Neural progenitor cell (in vitro differentiated cells): ENCODE results near the gene FRAS1. TPM values are rescaled to one million over a fixed set of nuclear protein-coding genes. Genes with fewer than 3 reads are reported as not detected.

ENCODE experiments used
- DNase-seq: peaks from one replicate; pipeline ENCODE4 v3.0.0-alpha.2; 2016; ENCODE audit warnings: low spot score
- H2AFZ ChIP-seq: fragments of 200-600 bp; sonication (generic); replicated peaks from 2 replicates; pipeline ENCODE4 v1.6.1; 2016; ENCODE audit warnings: antibody characterized with exemption
- H3F3A ChIP-seq: fragments of 200-600 bp; sonication (generic); 2 replicates; pipeline ENCODE4 v1.6.1; 2016; ENCODE audit warnings: antibody characterized with exemption, low read depth
- H3K27ac ChIP-seq: fragments of 200-600 bp; sonication (generic); 2 replicates; pipeline ENCODE4 v1.5.1; 2016; ENCODE audit warnings: mild to moderate bottlenecking
- H3K27me3 ChIP-seq: fragments of 200-600 bp; sonication (generic); 2 replicates; pipeline ENCODE4 v1.6.1; 2016; ENCODE audit warnings: mild to moderate bottlenecking, moderate library complexity
- H3K36me3 ChIP-seq: fragments of 200-600 bp; sonication (generic); 2 replicates; pipeline ENCODE4 v1.5.1; 2016
- H3K4me1 ChIP-seq: fragments of 200-600 bp; sonication (generic); 2 replicates; pipeline ENCODE4 v1.6.1; 2016; ENCODE audit warnings: mixed run types
- H3K4me2 ChIP-seq: fragments of 200-600 bp; sonication (generic); 2 replicates; pipeline ENCODE4 v1.6.1; 2016
- H3K4me3 ChIP-seq: fragments of 200-600 bp; sonication (generic); 2 replicates; pipeline ENCODE4 v1.5.1; 2016
- H3K79me2 ChIP-seq: fragments of 200-600 bp; sonication (generic); 2 replicates; pipeline ENCODE4 v1.6.1; 2016; ENCODE audit warnings: low read depth
- H3K9ac ChIP-seq: fragments of 200-600 bp; sonication (generic); 2 replicates; pipeline ENCODE4 v1.6.1; 2016
- H3K9me3 ChIP-seq: fragments of 200-600 bp; sonication (generic); 2 replicates; pipeline ENCODE4 v1.5.1; 2016; ENCODE audit warnings: low read depth
- H4K20me1 ChIP-seq: fragments of 200-600 bp; sonication (generic); 2 replicates; pipeline ENCODE4 v1.6.1; 2016; ENCODE audit warnings: low read depth
- H3K27ac Mint-ChIP-seq: 3 replicates; pipeline ENCODE4 v1.8.0; 2021; ENCODE audit warnings: mixed read lengths
- H3K27me3 Mint-ChIP-seq: 2 replicates; pipeline ENCODE4 v1.8.0; 2022; ENCODE audit warnings: low read depth, mild to moderate bottlenecking, inconsistent platforms, moderate library complexity, mixed read lengths; ENCODE audit not compliant: insufficient read depth
- H3K36me3 Mint-ChIP-seq: 3 replicates; pipeline ENCODE4 v1.8.0; 2021; ENCODE audit warnings: mixed read lengths
- H3K4me1 Mint-ChIP-seq: 3 replicates; pipeline ENCODE4 v1.8.0; 2021; ENCODE audit warnings: mixed read lengths
- H3K4me3 Mint-ChIP-seq: 3 replicates; pipeline ENCODE4 v1.8.0; 2021; ENCODE audit warnings: mild to moderate bottlenecking, moderate library complexity, mixed read lengths
- H3K9me3 Mint-ChIP-seq: 3 replicates; pipeline ENCODE4 v1.8.0; 2020; ENCODE audit warnings: mixed read lengths
- EZH2 ChIP-seq: fragments of 200-600 bp; sonication (generic); IDR thresholded peaks from 2 replicates; pipeline ENCODE4 v1.6.1; 2017; ENCODE audit warnings: antibody characterized with exemption, mild to moderate bottlenecking, moderate library complexity
- EZH2phosphoT487 ChIP-seq: fragments of 200-600 bp; sonication (generic); IDR thresholded peaks from 2 replicates; pipeline ENCODE4 v1.6.1; 2017; ENCODE audit warnings: antibody characterized with exemption
- total RNA-seq: library from RNA; depleted of rRNA; stranded (reverse); fragments of >200 nt; gene quantifications from 2 replicates; pipeline ENCODE4 v1.2.3, GENCODE V29; 2015; ENCODE audit warnings: low replicate concordance
- TF ChIP-seq, protein P1 (sequence below): fragments of 200-600 bp; sonication (generic); IDR thresholded peaks from 2 replicates; pipeline ENCODE4 v1.5.1; 2017; ENCODE audit warnings: antibody characterized with exemption, mild to moderate bottlenecking

The FRAS1 gene
- total RNA-seq, 1 donor from 2014 or later = 21.3 TPM

DNA sequence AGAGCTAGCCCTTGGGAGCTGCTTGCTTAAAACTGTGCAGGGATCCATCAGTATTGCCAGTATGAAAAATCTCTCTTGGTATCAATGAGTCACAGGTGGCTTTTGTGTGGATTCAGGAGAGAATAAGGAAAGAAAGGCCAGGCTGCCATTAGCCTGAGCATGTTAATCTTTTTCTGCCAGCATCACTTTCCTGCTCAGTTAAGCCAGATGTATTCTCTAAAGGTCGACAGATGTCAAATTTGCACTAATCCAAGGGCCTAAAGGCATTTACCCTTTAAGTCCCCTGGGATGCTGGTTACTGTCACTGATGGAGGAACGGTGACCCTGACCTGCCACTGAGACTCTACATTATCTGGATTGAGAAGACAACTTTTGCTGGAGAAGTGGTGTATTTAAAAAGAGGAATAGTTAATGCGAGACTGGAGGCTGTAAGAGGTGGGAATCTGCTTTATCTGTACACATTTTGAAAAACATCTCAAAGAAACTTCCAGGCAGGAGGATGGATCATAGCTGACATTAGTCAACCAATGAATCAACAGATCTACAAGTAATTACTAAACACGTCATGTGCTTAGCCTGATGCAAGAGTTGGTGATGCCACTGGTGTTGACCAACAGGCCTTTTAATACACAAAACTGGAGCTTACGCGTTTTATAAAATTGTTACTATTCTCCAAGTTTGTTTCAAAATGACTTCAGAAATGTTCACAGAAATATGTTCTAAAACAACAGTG is 253.1 kb downstream of the FRAS1 start:
- no peaks in the 10 kb centered on the region for H3K36me3 ChIP-seq
- Mint-ChIP-seq H3K27ac (no peak overlapping the region), H3K9me3 (peaks cover 5% of the 10 kb centered on the region), H3K4me3 (no peak overlapping the region), H3K4me1 (peaks cover 29% of the 10 kb centered on the region), H3K27me3 (peaks cover 2% of the 10 kb centered on the region), H3K36me3 (peaks cover 7% of the 10 kb centered on the region)
- no peaks in the 10 kb centered on the region for H4K20me1 ChIP-seq
- no peaks in the 10 kb centered on the region for H3K79me2 ChIP-seq
- H3K9ac ChIP-seq = no peak overlapping the region
- H3F3A ChIP-seq = peaks cover 10% of the 10 kb centered on the region
- TF ChIP-seq EZH2phosphoT487 (no peak), EZH2 (no peak)
- TF ChIP-seq, protein P1, sequence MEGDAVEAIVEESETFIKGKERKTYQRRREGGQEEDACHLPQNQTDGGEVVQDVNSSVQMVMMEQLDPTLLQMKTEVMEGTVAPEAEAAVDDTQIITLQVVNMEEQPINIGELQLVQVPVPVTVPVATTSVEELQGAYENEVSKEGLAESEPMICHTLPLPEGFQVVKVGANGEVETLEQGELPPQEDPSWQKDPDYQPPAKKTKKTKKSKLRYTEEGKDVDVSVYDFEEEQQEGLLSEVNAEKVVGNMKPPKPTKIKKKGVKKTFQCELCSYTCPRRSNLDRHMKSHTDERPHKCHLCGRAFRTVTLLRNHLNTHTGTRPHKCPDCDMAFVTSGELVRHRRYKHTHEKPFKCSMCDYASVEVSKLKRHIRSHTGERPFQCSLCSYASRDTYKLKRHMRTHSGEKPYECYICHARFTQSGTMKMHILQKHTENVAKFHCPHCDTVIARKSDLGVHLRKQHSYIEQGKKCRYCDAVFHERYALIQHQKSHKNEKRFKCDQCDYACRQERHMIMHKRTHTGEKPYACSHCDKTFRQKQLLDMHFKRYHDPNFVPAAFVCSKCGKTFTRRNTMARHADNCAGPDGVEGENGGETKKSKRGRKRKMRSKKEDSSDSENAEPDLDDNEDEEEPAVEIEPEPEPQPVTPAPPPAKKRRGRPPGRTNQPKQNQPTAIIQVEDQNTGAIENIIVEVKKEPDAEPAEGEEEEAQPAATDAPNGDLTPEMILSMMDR = no peak
- peak overlapping the region; percentile 5 for H3K4me2 ChIP-seq
- peak; percentile 53 for DNase-seq
- no peaks in the 10 kb centered on the region for H3K27me3 ChIP-seq
- no peak overlapping the region for H2AFZ ChIP-seq
- H3K4me1 ChIP-seq = peaks cover 27% of the 10 kb centered on the region
- no peak overlapping the region for H3K27ac ChIP-seq
- H3K4me3 ChIP-seq = no peak overlapping the region
- no peaks in the 10 kb centered on the region for H3K9me3 ChIP-seq

DNA sequence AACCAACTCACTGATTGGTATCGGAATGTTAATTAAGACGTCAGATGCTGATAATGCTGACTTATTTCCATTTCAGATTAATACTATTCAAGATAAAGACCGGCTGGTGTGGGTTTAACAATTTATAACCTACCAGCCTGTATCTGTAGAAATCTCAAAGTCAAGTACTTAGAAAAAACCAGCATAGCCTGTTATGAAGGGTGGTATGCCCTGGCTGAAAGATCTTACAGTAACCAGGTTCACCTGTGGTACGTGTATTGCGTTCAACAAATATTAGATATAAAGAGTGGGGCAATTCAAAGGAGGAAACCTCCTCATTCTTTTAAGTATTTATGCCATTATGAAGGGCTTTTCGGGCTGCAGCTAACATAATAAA is 253.6 kb downstream of the FRAS1 start:
- Histone ChIP-seq H3K4me1 (peaks cover 27% of the 10 kb centered on the region), H2AFZ (no peak overlapping the region), H3F3A (peaks cover 10% of the 10 kb centered on the region), H4K20me1 (no peaks in the 10 kb centered on the region), H3K4me2 (no peak overlapping the region), H3K9me3 (no peaks in the 10 kb centered on the region), H3K27me3 (no peaks in the 10 kb centered on the region), H3K79me2 (no peaks in the 10 kb centered on the region), H3K36me3 (no peaks in the 10 kb centered on the region), H3K9ac (no peak overlapping the region), H3K4me3 (no peak overlapping the region), H3K27ac (no peak overlapping the region)
- peaks cover 3% of the 10 kb centered on the region for H3K9me3 Mint-ChIP-seq
- DNase-seq = no peak
- peaks cover 29% of the 10 kb centered on the region for H3K4me1 Mint-ChIP-seq
- no peak overlapping the region for H3K4me3 Mint-ChIP-seq
- H3K36me3 Mint-ChIP-seq = peaks cover 11% of the 10 kb centered on the region
- H3K27me3 Mint-ChIP-seq = peaks cover 2% of the 10 kb centered on the region
- TF ChIP-seq, protein P1 = no peak
- TF ChIP-seq EZH2 (no peak), EZH2phosphoT487 (no peak)
- H3K27ac Mint-ChIP-seq = no peak overlapping the region

DNA sequence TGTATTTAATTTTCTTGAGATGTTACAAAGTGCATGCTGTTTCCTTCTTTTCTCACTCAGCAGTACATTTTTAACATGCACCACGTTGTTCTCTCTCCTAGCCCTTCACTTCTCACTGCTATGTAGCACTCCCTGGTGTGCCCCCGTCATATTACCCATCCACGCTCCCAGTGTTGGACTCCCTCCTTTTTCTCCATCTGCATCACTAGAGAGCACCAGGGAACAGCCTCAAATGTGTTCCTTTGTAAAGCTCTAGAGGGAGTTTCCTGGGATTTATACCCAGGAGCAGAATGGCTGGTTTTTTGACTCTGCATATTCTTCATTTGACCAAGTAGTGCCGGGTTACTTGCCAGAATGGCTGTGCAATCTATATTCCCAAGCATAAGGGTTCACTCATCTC is 254.2 kb downstream of the FRAS1 start:
- H3K9ac ChIP-seq = no peak overlapping the region
- Mint-ChIP-seq H3K4me1 (peaks cover 29% of the 10 kb centered on the region), H3K9me3 (no peaks in the 10 kb centered on the region), H3K27ac (no peak overlapping the region), H3K36me3 (peaks cover 13% of the 10 kb centered on the region), H3K27me3 (no peaks in the 10 kb centered on the region), H3K4me3 (no peak overlapping the region)
- H3K36me3 ChIP-seq = no peaks in the 10 kb centered on the region
- TF ChIP-seq, protein P1 = peak; percentile 25
- TF ChIP-seq EZH2 = no peak
- TF ChIP-seq EZH2phosphoT487 = no peak
- no peaks in the 10 kb centered on the region for H3K9me3 ChIP-seq
- H2AFZ ChIP-seq = no peak overlapping the region
- no peak overlapping the region for H3K4me3 ChIP-seq
- peaks cover 27% of the 10 kb centered on the region for H3K4me1 ChIP-seq
- H3F3A ChIP-seq = peaks cover 10% of the 10 kb centered on the region
- no peaks in the 10 kb centered on the region for H3K27me3 ChIP-seq
- DNase-seq = peak; percentile 32
- no peak overlapping the region for H3K27ac ChIP-seq
- no peaks in the 10 kb centered on the region for H4K20me1 ChIP-seq
- no peaks in the 10 kb centered on the region for H3K79me2 ChIP-seq
- no peak overlapping the region for H3K4me2 ChIP-seq
